SU-DHL-6 (cell line): ENCODE measurements around the gene SIRT7.

Experiments
- H2AFZ ChIP-seq: fragments of 200-600 bp; sonication (generic); 2 replicates; pipeline ENCODE4 v1.6.1; 2014; ENCODE audit warnings: low read depth, mild to moderate bottlenecking, moderate library complexity, mixed read lengths, antibody characterized with exemption, low read length; ENCODE audit not compliant: severe bottlenecking
- H3F3A ChIP-seq: fragments of 200-600 bp; shearing (Covaris generic); 2 replicates; pipeline ENCODE4 v1.6.0; 2016; ENCODE audit warnings: antibody characterized with exemption, mild to moderate bottlenecking; ENCODE audit not compliant: insufficient read depth
- H3K27ac ChIP-seq: fragments of 200-600 bp; sonication (generic); 2 replicates; pipeline ENCODE4 v1.5.1; 2016; ENCODE audit warnings: low read depth, mild to moderate bottlenecking, low read length, moderate library complexity, mixed read lengths
- H3K27me3 ChIP-seq: fragments of 200-600 bp; sonication (generic), shearing (Covaris generic); 2 replicates; pipeline ENCODE4 v1.6.0; 2014; ENCODE audit warnings: mild to moderate bottlenecking, low read length
- H3K36me3 ChIP-seq: fragments of 200-600 bp; sonication (generic); 2 replicates; pipeline ENCODE4 v1.6.1; 2014; ENCODE audit warnings: mild to moderate bottlenecking, low read length, mixed read lengths
- H3K4me2 ChIP-seq: fragments of 300-600, 200-600 bp; shearing (Covaris generic), sonication (generic); 2 replicates; pipeline ENCODE4 v1.6.0; 2014; ENCODE audit warnings: low read length, low read depth, mild to moderate bottlenecking; ENCODE audit not compliant: poor library complexity, severe bottlenecking
- H3K4me3 ChIP-seq: fragments of 200-600 bp; sonication (generic); 2 replicates; pipeline ENCODE4 v1.5.1; 2014; ENCODE audit warnings: antibody characterized with exemption, low read length, mild to moderate bottlenecking, mixed read lengths; ENCODE audit not compliant: insufficient read depth, poor library complexity, severe bottlenecking
- H3K79me2 ChIP-seq: fragments of 200-600 bp; sonication (generic); 2 replicates; pipeline ENCODE4 v1.6.1; 2014; ENCODE audit warnings: mild to moderate bottlenecking, low read length, moderate library complexity; ENCODE audit not compliant: insufficient read depth
- H3K9ac ChIP-seq: fragments of 200-600 bp; sonication (generic); 2 replicates; pipeline ENCODE4 v1.7.0; 2014; ENCODE audit warnings: mild to moderate bottlenecking, low read length
- H3K9me2 ChIP-seq: fragments of 200-600 bp; sonication (generic); replicated peaks from 2 replicates; pipeline ENCODE4 v1.6.1; 2014; ENCODE audit warnings: low read length; ENCODE audit not compliant: insufficient read depth
- H3K9me3 ChIP-seq: fragments of 200-600 bp; sonication (generic); 2 replicates; pipeline ENCODE4 v1.6.1; 2014; ENCODE audit warnings: low read length, mixed read lengths; ENCODE audit not compliant: insufficient read depth
- H4K20me1 ChIP-seq: fragments of 200-600 bp; sonication (generic); 2 replicates; pipeline ENCODE4 v1.6.1; 2014; ENCODE audit warnings: low read depth, mild to moderate bottlenecking, antibody characterized with exemption, low read length, moderate library complexity, mixed read lengths
- EZH2phosphoT487 ChIP-seq: fragments of 200-600 bp; sonication (generic), shearing (Covaris generic); conservative IDR thresholded peaks from 2 replicates; pipeline ENCODE4 v1.6.1; 2018; ENCODE audit warnings: mild to moderate bottlenecking, antibody characterized with exemption, low read length, moderate library complexity, mixed read lengths
- TF ChIP-seq, protein P1 (sequence below): fragments of 200-600 bp; sonication (generic); IDR thresholded peaks from one replicate; pipeline ENCODE4 v1.5.1; 2017; ENCODE audit warnings: antibody characterized with exemption, mild to moderate bottlenecking, low read length, moderate library complexity; ENCODE audit not compliant: insufficient read depth, poor library complexity, severe bottlenecking

SIRT7 gene

DNA sequence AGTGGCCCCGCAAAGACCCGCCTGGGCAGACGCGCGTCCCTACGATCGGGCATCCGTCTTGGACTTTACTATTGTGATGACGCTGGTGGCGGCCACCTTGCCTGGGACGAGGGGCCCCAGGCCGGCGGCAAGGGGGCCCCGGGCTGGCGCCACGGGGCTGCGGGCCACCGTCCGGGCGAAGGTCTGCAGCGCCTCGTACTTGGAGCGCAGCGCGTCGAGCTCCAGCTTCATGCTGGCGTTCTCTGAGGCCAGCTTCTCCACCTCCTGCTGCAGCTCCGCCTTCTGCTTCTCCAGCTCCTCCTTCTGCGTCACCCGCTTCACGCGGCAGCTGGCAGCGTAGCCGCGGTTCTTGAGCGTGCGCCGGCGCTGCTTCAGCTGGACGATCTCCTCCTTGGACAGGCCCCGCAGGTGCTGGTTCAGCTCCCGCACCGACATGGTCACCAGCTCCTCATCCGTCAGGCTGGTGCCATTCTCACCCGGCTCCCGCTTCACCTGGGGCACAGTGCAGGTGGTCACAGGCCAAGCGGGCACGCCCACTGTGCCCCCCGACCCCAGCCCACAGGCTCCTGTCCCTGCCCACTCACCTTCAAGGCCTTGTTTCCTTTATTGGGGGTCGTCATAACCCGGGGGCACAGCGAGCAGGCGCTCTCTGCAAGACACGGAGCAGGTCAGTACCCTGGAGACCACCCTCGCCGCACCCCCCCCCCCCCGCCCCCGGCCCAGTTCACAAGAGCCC, 4.8 kb upstream of the SIRT7 start:
- Histone ChIP-seq H3K9ac (no peak overlapping the region), H3K36me3 (no peaks in the 10 kb centered on the region), H3F3A (no peaks in the 10 kb centered on the region), H3K4me3 (no peak overlapping the region), H3K9me2 (no peaks in the 10 kb centered on the region), H3K79me2 (peaks cover 68% of the 10 kb centered on the region), H3K9me3 (no peaks in the 10 kb centered on the region), H3K4me2 (no peak overlapping the region), H2AFZ (no peak overlapping the region), H3K27ac (no peak overlapping the region), H3K27me3 (no peaks in the 10 kb centered on the region), H4K20me1 (no peaks in the 10 kb centered on the region)
- TF ChIP-seq EZH2phosphoT487, result no peak
- TF ChIP-seq, protein P1, sequence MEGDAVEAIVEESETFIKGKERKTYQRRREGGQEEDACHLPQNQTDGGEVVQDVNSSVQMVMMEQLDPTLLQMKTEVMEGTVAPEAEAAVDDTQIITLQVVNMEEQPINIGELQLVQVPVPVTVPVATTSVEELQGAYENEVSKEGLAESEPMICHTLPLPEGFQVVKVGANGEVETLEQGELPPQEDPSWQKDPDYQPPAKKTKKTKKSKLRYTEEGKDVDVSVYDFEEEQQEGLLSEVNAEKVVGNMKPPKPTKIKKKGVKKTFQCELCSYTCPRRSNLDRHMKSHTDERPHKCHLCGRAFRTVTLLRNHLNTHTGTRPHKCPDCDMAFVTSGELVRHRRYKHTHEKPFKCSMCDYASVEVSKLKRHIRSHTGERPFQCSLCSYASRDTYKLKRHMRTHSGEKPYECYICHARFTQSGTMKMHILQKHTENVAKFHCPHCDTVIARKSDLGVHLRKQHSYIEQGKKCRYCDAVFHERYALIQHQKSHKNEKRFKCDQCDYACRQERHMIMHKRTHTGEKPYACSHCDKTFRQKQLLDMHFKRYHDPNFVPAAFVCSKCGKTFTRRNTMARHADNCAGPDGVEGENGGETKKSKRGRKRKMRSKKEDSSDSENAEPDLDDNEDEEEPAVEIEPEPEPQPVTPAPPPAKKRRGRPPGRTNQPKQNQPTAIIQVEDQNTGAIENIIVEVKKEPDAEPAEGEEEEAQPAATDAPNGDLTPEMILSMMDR, result no peak

DNA sequence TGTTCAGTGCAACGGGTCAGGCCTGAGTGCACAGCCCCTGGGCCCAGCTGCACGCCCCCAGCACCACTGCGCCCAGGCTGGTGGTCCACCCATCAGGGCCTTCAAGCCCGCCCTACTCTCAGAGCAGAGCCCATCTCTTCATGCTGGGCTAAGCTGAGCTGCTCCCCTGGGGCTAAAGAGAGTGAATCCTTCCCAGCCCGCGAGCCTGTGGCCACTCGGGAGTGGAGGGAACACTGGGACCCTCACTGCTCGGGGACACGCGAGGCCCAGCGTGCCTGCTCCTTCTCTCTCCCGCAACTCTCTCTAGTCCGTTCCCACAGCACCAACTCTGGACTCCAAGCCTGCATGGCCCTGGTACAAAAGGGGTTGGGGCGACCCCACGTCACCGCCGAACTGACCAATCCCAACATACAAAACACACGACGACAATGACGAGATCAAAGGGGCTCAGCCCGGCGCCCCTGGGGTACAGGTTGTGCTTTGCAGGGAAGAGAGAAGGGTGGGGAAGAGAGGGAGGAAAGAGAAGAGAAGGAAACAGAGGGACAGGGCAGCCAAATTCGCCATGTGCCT, 4.1 kb upstream of the SIRT7 start:
- Histone ChIP-seq H3K79me2 (peaks cover 73% of the 10 kb centered on the region), H3K27me3 (no peaks in the 10 kb centered on the region)

DNA sequence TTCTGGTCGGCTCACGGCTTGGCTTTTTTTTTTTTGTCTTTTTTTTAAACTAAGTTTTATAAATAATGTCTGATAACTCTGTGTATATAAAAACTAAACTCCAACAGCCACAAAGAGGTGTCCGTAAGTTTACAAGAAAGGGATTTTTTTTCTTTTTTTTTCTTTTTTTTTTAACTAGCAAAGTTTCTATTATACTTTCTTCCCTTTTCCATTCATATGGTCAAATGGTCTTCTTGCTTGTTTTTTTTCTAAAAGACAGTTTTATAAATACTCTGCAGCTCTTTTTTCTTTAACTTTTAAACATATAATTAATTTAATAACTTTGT, 3.5 kb upstream of the SIRT7 start:
- no peaks in the 10 kb centered on the region for H4K20me1 ChIP-seq
- H2AFZ ChIP-seq, result no peak overlapping the region

More for the DNA sequence above, 4.1 kb upstream of the SIRT7 start:
- TF ChIP-seq, protein P1, result no peak
- TF ChIP-seq EZH2phosphoT487, result no peak
- Histone ChIP-seq H3K27ac (no peak overlapping the region), H3K4me2 (no peak overlapping the region), H3K36me3 (no peaks in the 10 kb centered on the region), H3K9ac (no peak overlapping the region), H3K9me2 (no peaks in the 10 kb centered on the region), H4K20me1 (no peaks in the 10 kb centered on the region), H2AFZ (no peak overlapping the region), H3F3A (no peaks in the 10 kb centered on the region), H3K9me3 (no peaks in the 10 kb centered on the region), H3K4me3 (no peak overlapping the region)

More for the DNA sequence above, 3.5 kb upstream of the SIRT7 start:
- Histone ChIP-seq H3K4me3 (no peak overlapping the region), H3K27ac (no peak overlapping the region), H3K36me3 (no peaks in the 10 kb centered on the region), H3F3A (no peaks in the 10 kb centered on the region), H3K79me2 (peaks cover 73% of the 10 kb centered on the region), H3K9me3 (no peaks in the 10 kb centered on the region), H3K9me2 (no peaks in the 10 kb centered on the region), H3K27me3 (no peaks in the 10 kb centered on the region), H3K4me2 (no peak overlapping the region), H3K9ac (no peak overlapping the region)
- TF ChIP-seq EZH2phosphoT487, result no peak
- TF ChIP-seq, protein P1, result no peak
